Adrenal gland (tissue), 12 donors: ENCODE results near the gene SKP1. TPM values are rescaled to one million over a fixed set of nuclear protein-coding genes. Genes with fewer than 3 reads are reported as not detected.

Source experiments
- microRNA-seq, 3 donors: library from miRNA; unstranded; fragments of <30 nt; microRNA quantifications; one replicate each; pipeline ENCODE4, GENCODE V29; 2017 to 2020
- polyA plus RNA-seq, 3 donors: library from polyadenylated mRNA; stranded (reverse); fragments of 200-250 nt in 2 of 3; fragments of 350-450 nt in 1 of 3; fragmentation: Illumina TruSeq in 1 of 3; extraction: RNeasy Lipid Tissue Mini Kit (QIAGEN cat#74804) in 1 of 3; gene quantifications; one replicate each; pipeline ENCODE4 v1.2.3, GENCODE V29; 2013 to 2014
- small RNA-seq, 2 donors: library from RNA; depleted of rRNA; stranded (forward); fragments of <200 nt; gene quantifications; one replicate each; pipeline ENCODE3, GENCODE V24; 2016
- total RNA-seq, 9 donors: library from RNA; depleted of rRNA in 4 of 9; stranded (reverse); fragments of >200 nt in 4 of 9; fragments of 120-200 nt in 1 of 9; fragmentation: NEBNext Ultra II Directional in 1 of 9; extraction: Animal tissue kit (Norgen Biotek cat#: 25700) in 1 of 9; gene quantifications; one replicate each; pipeline versions ENCODE4 v1.1.0 to v1.2.4, GENCODE V29; 2013 to 2023
- donor health status: healthy with polysubstance abuse.
- donor health status: Bipolar disorder and iron deficiency.
- donor health status: DM: yes; HTN: yes; CAD: no.
- donor health status: DM: no; HTN: no; CAD: no.
- donor health status: DM: no; HTN: no; CAD: no.
- donor health status: DM: yes; HTN: yes; CAD: no.

The SKP1 gene
- total and polyA plus RNA-seq, 12 donors, result 121 to 1,485 (median 377) TPM

Small RNA genes lying within 50 kb of the gene (microRNA-seq; reads per million reads assigned to microRNA genes)
- 0.45 to 3.4 (median 2.3) reads per million in 3 donors for gene MIR3661

Small RNA genes lying within 50 kb of the gene (small RNA-seq; reads per million reads assigned to genes)
- gene MIR3661, result 0 reads per million in 2 donors

Other genes with a start within 250 kb of the SKP1 start
- 10 to 100 TPM; 31.9 to 90.1 (median 55.9) TPM for gene C5orf15, start 208.3 kb downstream of the SKP1 start, total RNA-seq
- 10 to 100 TPM; 16.7 to 62.6 (median 21.2) TPM for gene C5orf15, start 208.3 kb downstream of the SKP1 start, polyA plus RNA-seq
- 100 to 1,000 TPM; 101 to 266 (median 138) TPM for gene VDAC1, start 172.0 kb downstream of the SKP1 start, total RNA-seq
- 100 to 1,000 TPM in 2 of 3 donors, 10 to 100 TPM in 1; 66.0 to 476 (median 121) TPM for gene VDAC1, start 172.0 kb downstream of the SKP1 start, polyA plus RNA-seq
- gene TCF7, start 62.3 kb downstream of the SKP1 start, total RNA-seq, result 1 to 10 TPM; 2.8 to 9.6 (median 7.0) TPM
- 1 to 10 TPM; 3.9 to 5.4 (median 5.1) TPM for gene TCF7, start 62.3 kb downstream of the SKP1 start, polyA plus RNA-seq
- gene PPP2CA, start 49.1 kb upstream of the SKP1 start, total RNA-seq, result 100 to 1,000 TPM; 138 to 220 (median 146) TPM
- 100 to 1,000 TPM in 1 of 3 donors, 10 to 100 TPM in 2; 26.9 to 246 (median 32.6) TPM for gene PPP2CA, start 49.1 kb upstream of the SKP1 start, polyA plus RNA-seq
- gene CDKL3, start 190.2 kb upstream of the SKP1 start, total RNA-seq, result 10 to 100 TPM in 1 of 9 donors, 1 to 10 TPM in 7, under 1 TPM in 1; 0.85 to 10.8 (median 5.6) TPM
- 1 to 10 TPM; 4.3 to 6.6 (median 4.9) TPM for gene CDKL3, start 190.2 kb upstream of the SKP1 start, polyA plus RNA-seq
- 100 to 1,000 TPM in 4 of 9 donors, 10 to 100 TPM in 5; 19.7 to 144 (median 58.2) TPM for gene UBE2B, start 194.6 kb upstream of the SKP1 start, total RNA-seq
- gene UBE2B, start 194.6 kb upstream of the SKP1 start, polyA plus RNA-seq, result 100 to 1,000 TPM in 2 of 3 donors, 10 to 100 TPM in 1; 86.2 to 124 (median 106) TPM
- gene CDKN2AIPNL, start 234.9 kb upstream of the SKP1 start, total RNA-seq, result 10 to 100 TPM; 14.1 to 34.3 (median 29.0) TPM
- 10 to 100 TPM; 29.3 to 63.7 (median 31.1) TPM for gene CDKN2AIPNL, start 234.9 kb upstream of the SKP1 start, polyA plus RNA-seq